Measurements from ENCODE around the gene CELA3B.
"Not testable (repeated sequence)": the region's sequence is repeated elsewhere in the genome, so short reads cannot be mapped to it uniquely, and the experiment has no call there.

CELA3B gene

GRCh38 chr1:22034834-22035233 is 58.0 kb downstream of the CELA3B start:
- H3K9me3 ChIP-seq (ENCODE audit: control insufficient read depth in 2 of 2, low read length in 2 of 2); H3K36me3 ChIP-seq (ENCODE audit: control insufficient read depth in 2 of 2, insufficient read depth in 2 of 2, low read length in 2 of 2); H3K27ac ChIP-seq (ENCODE audit: low read length); H3K27me3 ChIP-seq (ENCODE audit: control insufficient read depth in 1 of 2, insufficient read depth in 2 of 2, low read length in 2 of 2); H3K4me3 ChIP-seq (ENCODE audit: low read length in 2 of 2); H3K9ac ChIP-seq (ENCODE audit: low read length in 2 of 2): not testable (repeated sequence)
- peaks cover 39% of the 10 kb centered on the region for H3K4me1 ChIP-seq (ENCODE audit: control insufficient read depth, insufficient read depth, low read length)

GRCh38 chr1:22037520-22037919 is 60.7 kb downstream of the CELA3B start:
- peaks cover 0 to 2% of the 10 kb centered on the region in 2 donors for H3K36me3 ChIP-seq (ENCODE audit: control insufficient read depth in 2 of 2, insufficient read depth in 2 of 2, low read length in 2 of 2)
- no peaks in the 10 kb centered on the region for H3K27me3 ChIP-seq (ENCODE audit: control insufficient read depth in 1 of 2, insufficient read depth in 2 of 2, low read length in 2 of 2)
- H3K27ac ChIP-seq (ENCODE audit: low read length), result peak overlapping the region; percentile 49
- H3K4me1 ChIP-seq (ENCODE audit: control insufficient read depth, insufficient read depth, low read length), result peaks cover 33% of the 10 kb centered on the region
- H3K4me3 ChIP-seq (ENCODE audit: low read length in 2 of 2), result no peak overlapping the region
- H3K9me3 ChIP-seq (ENCODE audit: control insufficient read depth in 2 of 2, low read length in 2 of 2), result no peaks in the 10 kb centered on the region
- no peak overlapping the region for H3K9ac ChIP-seq (ENCODE audit: low read length in 2 of 2)

GRCh38 chr1:22038036-22038435 is 61.2 kb downstream of the CELA3B start:
- Histone ChIP-seq H3K9ac (ENCODE audit: low read length in 2 of 2) (no peak overlapping the region), H3K36me3 (ENCODE audit: control insufficient read depth in 2 of 2, insufficient read depth in 2 of 2, low read length in 2 of 2) (no peaks in the 10 kb centered on the region), H3K4me1 (ENCODE audit: control insufficient read depth, insufficient read depth, low read length) (peaks cover 33% of the 10 kb centered on the region), H3K9me3 (ENCODE audit: control insufficient read depth in 2 of 2, low read length in 2 of 2) (no peaks in the 10 kb centered on the region), H3K4me3 (ENCODE audit: low read length in 2 of 2) (no peak overlapping the region), H3K27ac (ENCODE audit: low read length) (peak overlapping the region; percentile 49), H3K27me3 (ENCODE audit: control insufficient read depth in 1 of 2, insufficient read depth in 2 of 2, low read length in 2 of 2) (no peaks in the 10 kb centered on the region)

All from stomach smooth muscle (tissue), 2 donors.